ENCODE data around the gene GRN. TPM values are rescaled to one million over a fixed set of nuclear protein-coding genes. Genes with fewer than 3 reads are reported as not detected.

GRN gene
- total and polyA plus RNA-seq, 2 of the 13 experiments (the other 11 are each of a cell fraction or from before 2014, with no cell fraction given) = 86.6 to 143 TPM

GRCh38 chr17:44350733-44351226 lies 5.7 kb downstream of the GRN start (continued):
- TF ChIP-seq, protein P1, sequence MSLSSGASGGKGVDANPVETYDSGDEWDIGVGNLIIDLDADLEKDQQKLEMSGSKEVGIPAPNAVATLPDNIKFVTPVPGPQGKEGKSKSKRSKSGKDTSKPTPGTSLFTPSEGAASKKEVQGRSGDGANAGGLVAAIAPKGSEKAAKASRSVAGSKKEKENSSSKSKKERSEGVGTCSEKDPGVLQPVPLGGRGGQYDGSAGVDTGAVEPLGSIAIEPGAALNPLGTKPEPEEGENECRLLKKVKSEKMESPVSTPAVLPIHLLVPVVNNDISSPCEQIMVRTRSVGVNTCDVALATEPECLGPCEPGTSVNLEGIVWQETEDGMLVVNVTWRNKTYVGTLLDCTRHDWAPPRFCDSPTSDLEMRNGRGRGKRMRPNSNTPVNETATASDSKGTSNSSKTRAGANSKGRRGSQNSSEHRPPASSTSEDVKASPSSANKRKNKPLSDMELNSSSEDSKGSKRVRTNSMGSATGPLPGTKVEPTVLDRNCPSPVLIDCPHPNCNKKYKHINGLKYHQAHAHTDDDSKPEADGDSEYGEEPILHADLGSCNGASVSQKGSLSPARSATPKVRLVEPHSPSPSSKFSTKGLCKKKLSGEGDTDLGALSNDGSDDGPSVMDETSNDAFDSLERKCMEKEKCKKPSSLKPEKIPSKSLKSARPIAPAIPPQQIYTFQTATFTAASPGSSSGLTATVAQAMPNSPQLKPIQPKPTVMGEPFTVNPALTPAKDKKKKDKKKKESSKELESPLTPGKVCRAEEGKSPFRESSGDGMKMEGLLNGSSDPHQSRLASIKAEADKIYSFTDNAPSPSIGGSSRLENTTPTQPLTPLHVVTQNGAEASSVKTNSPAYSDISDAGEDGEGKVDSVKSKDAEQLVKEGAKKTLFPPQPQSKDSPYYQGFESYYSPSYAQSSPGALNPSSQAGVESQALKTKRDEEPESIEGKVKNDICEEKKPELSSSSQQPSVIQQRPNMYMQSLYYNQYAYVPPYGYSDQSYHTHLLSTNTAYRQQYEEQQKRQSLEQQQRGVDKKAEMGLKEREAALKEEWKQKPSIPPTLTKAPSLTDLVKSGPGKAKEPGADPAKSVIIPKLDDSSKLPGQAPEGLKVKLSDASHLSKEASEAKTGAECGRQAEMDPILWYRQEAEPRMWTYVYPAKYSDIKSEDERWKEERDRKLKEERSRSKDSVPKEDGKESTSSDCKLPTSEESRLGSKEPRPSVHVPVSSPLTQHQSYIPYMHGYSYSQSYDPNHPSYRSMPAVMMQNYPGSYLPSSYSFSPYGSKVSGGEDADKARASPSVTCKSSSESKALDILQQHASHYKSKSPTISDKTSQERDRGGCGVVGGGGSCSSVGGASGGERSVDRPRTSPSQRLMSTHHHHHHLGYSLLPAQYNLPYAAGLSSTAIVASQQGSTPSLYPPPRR (CRISPR knock-in tag; IDR thresholded peaks at IDR 0.05; ENCODE audit: borderline replicate concordance) = no peak
- TF ChIP-seq GATAD1 (CRISPR knock-in tag; IDR thresholded peaks at IDR 0.05) = peak; percentile 55
- TF ChIP-seq EZH2 (conservative IDR thresholded peaks at IDR 0.05; ENCODE audit: low read depth, low read length) = no peak
- TF ChIP-seq LCORL (IDR thresholded peaks at IDR 0.05) = no peak
- no peak for TF ChIP-seq LCORL (CRISPR knock-in tag; IDR thresholded peaks at IDR 0.05)
- TF ChIP-seq IKZF4 (CRISPR knock-in tag; IDR thresholded peaks at IDR 0.05; ENCODE audit: borderline replicate concordance, low read depth, not compliant biosample characterization) = no peak
- TF ChIP-seq, protein P2, sequence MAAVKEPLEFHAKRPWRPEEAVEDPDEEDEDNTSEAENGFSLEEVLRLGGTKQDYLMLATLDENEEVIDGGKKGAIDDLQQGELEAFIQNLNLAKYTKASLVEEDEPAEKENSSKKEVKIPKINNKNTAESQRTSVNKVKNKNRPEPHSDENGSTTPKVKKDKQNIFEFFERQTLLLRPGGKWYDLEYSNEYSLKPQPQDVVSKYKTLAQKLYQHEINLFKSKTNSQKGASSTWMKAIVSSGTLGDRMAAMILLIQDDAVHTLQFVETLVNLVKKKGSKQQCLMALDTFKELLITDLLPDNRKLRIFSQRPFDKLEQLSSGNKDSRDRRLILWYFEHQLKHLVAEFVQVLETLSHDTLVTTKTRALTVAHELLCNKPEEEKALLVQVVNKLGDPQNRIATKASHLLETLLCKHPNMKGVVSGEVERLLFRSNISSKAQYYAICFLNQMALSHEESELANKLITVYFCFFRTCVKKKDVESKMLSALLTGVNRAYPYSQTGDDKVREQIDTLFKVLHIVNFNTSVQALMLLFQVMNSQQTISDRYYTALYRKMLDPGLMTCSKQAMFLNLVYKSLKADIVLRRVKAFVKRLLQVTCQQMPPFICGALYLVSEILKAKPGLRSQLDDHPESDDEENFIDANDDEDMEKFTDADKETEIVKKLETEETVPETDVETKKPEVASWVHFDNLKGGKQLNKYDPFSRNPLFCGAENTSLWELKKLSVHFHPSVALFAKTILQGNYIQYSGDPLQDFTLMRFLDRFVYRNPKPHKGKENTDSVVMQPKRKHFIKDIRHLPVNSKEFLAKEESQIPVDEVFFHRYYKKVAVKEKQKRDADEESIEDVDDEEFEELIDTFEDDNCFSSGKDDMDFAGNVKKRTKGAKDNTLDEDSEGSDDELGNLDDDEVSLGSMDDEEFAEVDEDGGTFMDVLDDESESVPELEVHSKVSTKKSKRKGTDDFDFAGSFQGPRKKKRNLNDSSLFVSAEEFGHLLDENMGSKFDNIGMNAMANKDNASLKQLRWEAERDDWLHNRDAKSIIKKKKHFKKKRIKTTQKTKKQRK (IDR thresholded peaks at IDR 0.05; ENCODE audit: low read length) = no peak
- no peak for TF ChIP-seq ZNF772 (CRISPR knock-in tag; IDR thresholded peaks at IDR 0.05)
- TF ChIP-seq FOXA3 (CRISPR knock-in tag; IDR thresholded peaks at IDR 0.05) = no peak
- TF ChIP-seq RXRB (CRISPR knock-in tag; IDR thresholded peaks at IDR 0.05; ENCODE audit: borderline replicate concordance) = no peak
- TF ChIP-seq ZNF180 (CRISPR knock-in tag; IDR thresholded peaks at IDR 0.05; ENCODE audit: borderline replicate concordance, low read depth) = no peak
- TF ChIP-seq ZKSCAN8 (CRISPR knock-in tag; IDR thresholded peaks at IDR 0.05; ENCODE audit: borderline replicate concordance) = no peak
- no peak for TF ChIP-seq ZNF430 (CRISPR knock-in tag; IDR thresholded peaks at IDR 0.05)
- TF ChIP-seq RFXANK (CRISPR knock-in tag; IDR thresholded peaks at IDR 0.05) = no peak
- no peak for TF ChIP-seq FOXK1 (CRISPR knock-in tag; IDR thresholded peaks at IDR 0.05; ENCODE audit: borderline replicate concordance, low read depth)
- no peak for TF ChIP-seq KAT8 (CRISPR knock-in tag; IDR thresholded peaks at IDR 0.05)
- no peak for TF ChIP-seq TMF1 (CRISPR knock-in tag; IDR thresholded peaks at IDR 0.05; ENCODE audit: low read depth)
- TF ChIP-seq, protein P3, sequence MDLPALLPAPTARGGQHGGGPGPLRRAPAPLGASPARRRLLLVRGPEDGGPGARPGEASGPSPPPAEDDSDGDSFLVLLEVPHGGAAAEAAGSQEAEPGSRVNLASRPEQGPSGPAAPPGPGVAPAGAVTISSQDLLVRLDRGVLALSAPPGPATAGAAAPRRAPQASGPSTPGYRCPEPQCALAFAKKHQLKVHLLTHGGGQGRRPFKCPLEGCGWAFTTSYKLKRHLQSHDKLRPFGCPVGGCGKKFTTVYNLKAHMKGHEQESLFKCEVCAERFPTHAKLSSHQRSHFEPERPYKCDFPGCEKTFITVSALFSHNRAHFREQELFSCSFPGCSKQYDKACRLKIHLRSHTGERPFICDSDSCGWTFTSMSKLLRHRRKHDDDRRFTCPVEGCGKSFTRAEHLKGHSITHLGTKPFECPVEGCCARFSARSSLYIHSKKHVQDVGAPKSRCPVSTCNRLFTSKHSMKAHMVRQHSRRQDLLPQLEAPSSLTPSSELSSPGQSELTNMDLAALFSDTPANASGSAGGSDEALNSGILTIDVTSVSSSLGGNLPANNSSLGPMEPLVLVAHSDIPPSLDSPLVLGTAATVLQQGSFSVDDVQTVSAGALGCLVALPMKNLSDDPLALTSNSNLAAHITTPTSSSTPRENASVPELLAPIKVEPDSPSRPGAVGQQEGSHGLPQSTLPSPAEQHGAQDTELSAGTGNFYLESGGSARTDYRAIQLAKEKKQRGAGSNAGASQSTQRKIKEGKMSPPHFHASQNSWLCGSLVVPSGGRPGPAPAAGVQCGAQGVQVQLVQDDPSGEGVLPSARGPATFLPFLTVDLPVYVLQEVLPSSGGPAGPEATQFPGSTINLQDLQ (CRISPR knock-in tag; IDR thresholded peaks at IDR 0.05) = no peak
- TF ChIP-seq RFX3 (CRISPR knock-in tag; IDR thresholded peaks at IDR 0.05) = no peak
- no peak for TF ChIP-seq TBX2 (CRISPR knock-in tag; IDR thresholded peaks at IDR 0.05; ENCODE audit: borderline replicate concordance)
- TF ChIP-seq KLF6 (CRISPR knock-in tag; IDR thresholded peaks at IDR 0.05) = no peak
- TF ChIP-seq SP5 (CRISPR knock-in tag; IDR thresholded peaks at IDR 0.05; ENCODE audit: borderline replicate concordance, low read depth) = no peak
